Measurements from ENCODE around the gene SF1. TPM values are rescaled to one million over a fixed set of nuclear protein-coding genes. Genes with fewer than 3 reads are reported as not detected.

Gene SF1
- total and polyA plus RNA-seq, 2 of the 8 experiments (the other 6 are each of a cell fraction or from before 2014, with no cell fraction given): 72.7 to 353 TPM

DNA sequence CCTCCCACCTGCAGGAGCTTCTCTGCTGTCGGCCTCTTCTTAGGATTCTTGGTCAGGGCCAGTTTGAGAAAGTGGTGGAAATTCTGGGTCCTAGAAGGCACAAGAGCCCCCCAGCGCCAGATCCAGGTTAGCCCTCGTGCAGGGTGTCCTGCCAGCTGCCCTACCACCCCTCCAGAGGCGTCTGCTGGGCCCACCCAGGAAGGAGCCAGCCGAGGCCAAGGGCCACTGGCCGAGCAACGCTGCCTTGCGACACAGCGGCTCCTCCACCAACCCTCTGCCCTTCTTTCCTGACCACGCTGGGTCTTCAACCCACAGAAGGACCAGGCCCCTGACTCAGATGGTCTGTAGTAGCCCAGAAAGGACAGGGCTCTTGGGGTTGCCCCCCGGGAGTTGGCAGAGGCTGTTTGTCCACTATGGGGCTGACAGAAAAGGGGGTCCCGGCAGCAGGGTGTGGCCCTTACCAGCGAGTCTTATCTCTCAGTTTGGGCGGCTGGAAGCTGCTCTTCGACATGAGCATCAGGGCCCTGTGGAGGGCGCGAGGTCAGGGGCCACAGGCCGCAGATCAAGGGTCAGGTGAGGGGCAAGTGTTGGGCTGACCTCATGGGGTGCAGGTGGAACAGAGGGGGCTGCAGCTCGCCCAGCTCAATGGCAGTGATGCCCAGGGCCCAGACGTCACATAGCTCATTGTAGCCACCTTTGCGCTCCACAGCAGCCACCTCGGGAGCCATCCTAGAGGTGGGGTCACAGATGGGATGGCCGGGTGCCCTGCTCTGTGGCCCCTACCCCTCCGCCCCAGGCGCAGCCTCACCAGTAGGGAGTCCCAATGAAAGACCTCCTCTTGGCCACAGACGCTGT lies 22.2 kb upstream of the SF1 start:
- DNase-seq (ENCODE audit: low read depth in 1 of 2, low spot score in 2 of 2) (no peak), FAIRE-seq (no peak)
- H2BK20ac ChIP-seq (ENCODE audit: low read length): no peak overlapping the region
- no peak overlapping the region for H3K18ac ChIP-seq (ENCODE audit: extremely low read depth, low read length)
- no peak overlapping the region for H3K9ac ChIP-seq (replicated peaks in 1 of 4; ENCODE audit: extremely low read depth in 1 of 4, low read depth in 3 of 4, low read length in 3 of 4)
- H3K4me1 ChIP-seq (replicated peaks in 1 of 4; ENCODE audit: control insufficient read depth in 3 of 4, insufficient read depth in 4 of 4, low read length in 3 of 4): peaks cover 0 to 14% (median 5%) of the 10 kb centered on the region in 4 experiments; a peak in 5 of 7 replicates
- no peaks in the 10 kb centered on the region for H3K9me3 ChIP-seq (ENCODE audit: insufficient read depth in 2 of 2, low read depth in 1 of 2, low read length in 1 of 2)
- H3K79me1 ChIP-seq (ENCODE audit: low read depth, low read length): no peaks in the 10 kb centered on the region; the same call in 1 of the 2 replicates
- H3K27me3 ChIP-seq (replicated peaks in 1 of 4; ENCODE audit: control insufficient read depth in 3 of 4, extremely low read depth in 1 of 4, insufficient read depth in 3 of 4, low read length in 3 of 4): no peaks in the 10 kb centered on the region
- CTCF ChIA-PET (ENCODE audit: partially characterized antibody): interaction anchor here (0.8 to 4.4 kb wide), 6 partner anchors 9 to 94 kb away, joined by 3 to 21 read pairs (median 5); no protein-coding TSS in a partner anchor
- H4K20me1 ChIP-seq (replicated peaks in 1 of 2; ENCODE audit: control insufficient read depth in 1 of 2, insufficient read depth in 2 of 2, low read length in 2 of 2): peaks cover 2 to 4% of the 10 kb centered on the region in 2 experiments
- no peak overlapping the region for H3K56ac ChIP-seq (replicated peaks; ENCODE audit: insufficient read length, low read depth, low read length)
- POLR2A ChIA-PET (ENCODE audit: partially characterized antibody): interaction anchor here (0.5 to 2.7 kb wide), 8 partner anchors 10 to 62 kb away, joined by 3 to 7 read pairs (median 3); no protein-coding TSS in a partner anchor
- no peak for TF ChIP-seq HDAC6 (IDR thresholded peaks at IDR 0.05; ENCODE audit: low read depth, low read length)
- no peak for TF ChIP-seq KDM4A (IDR thresholded peaks at IDR 0.05; ENCODE audit: low read depth, low read length, severe bottlenecking)
- TF ChIP-seq SRF (IDR thresholded peaks at IDR 0.05; ENCODE audit: low read depth, low read length): no peak
- TF ChIP-seq BCL11A (IDR thresholded peaks at IDR 0.05; ENCODE audit: low read depth in 2 of 2, low read length in 2 of 2): no peak
- TF ChIP-seq CEBPB (IDR thresholded peaks at IDR 0.05; ENCODE audit: low read depth, low read length): no peak
- TF ChIP-seq MAFK (IDR thresholded peaks at IDR 0.05; ENCODE audit: low read depth, low read length): no peak
- no peak for TF ChIP-seq CBX8 (IDR thresholded peaks at IDR 0.05; ENCODE audit: borderline replicate concordance, low read depth, low read length)
- no peak for TF ChIP-seq KDM5A (IDR thresholded peaks at IDR 0.05; ENCODE audit: low read length)
- TF ChIP-seq YY1 (IDR thresholded peaks at IDR 0.05; ENCODE audit: low read depth, low read length): no peak
- TF ChIP-seq JUND (IDR thresholded peaks at IDR 0.05; ENCODE audit: low read length): no peak
- WGBS, 2 experiments (ENCODE audit: extremely low coverage in 1 of 2, insufficient coverage in 1 of 2, insufficient read length in 1 of 2, insufficient replicate concordance in 2 of 2, low coverage in 1 of 2, low lambda C conversion rate in 2 of 2, missing lambda C conversion rate in 1 of 2): 89% methylated on average over 26 of the region's 26 CpGs; no CpG with 5 or more reads in 1 of the 2 experiments
- no peak overlapping the region for H3K14ac ChIP-seq (ENCODE audit: insufficient read length)
- H3K4me3 ChIP-seq (ENCODE audit: extremely low read depth in 1 of 4, insufficient read depth in 2 of 4, low read depth in 3 of 4, low read length in 4 of 4): no peak overlapping the region
- no peak overlapping the region for H2BK120ac ChIP-seq (replicated peaks; ENCODE audit: low read depth, low read length)
- no peak overlapping the region for H4K91ac ChIP-seq (replicated peaks; ENCODE audit: insufficient read length, low read length)
- H3K79me2 ChIP-seq (ENCODE audit: control insufficient read depth in 1 of 2, insufficient read depth in 2 of 2, low read length in 2 of 2): no peaks in the 10 kb centered on the region
- H3K23me2 ChIP-seq (ENCODE audit: low read depth, low read length): peaks cover 8% of the 10 kb centered on the region; the same call in 1 of the 2 replicates
- no peak overlapping the region for H3K23ac ChIP-seq (ENCODE audit: insufficient read length)
- H3K4ac ChIP-seq (replicated peaks; ENCODE audit: insufficient read length, low read depth, low read length): no peak overlapping the region
- peaks cover 2 to 10% (median 5%) of the 10 kb centered on the region in 4 experiments; a peak in 4 of 8 replicates for H3K36me3 ChIP-seq (ENCODE audit: control insufficient read depth in 2 of 4, insufficient read depth in 4 of 4, low read length in 3 of 4)
- no peak overlapping the region for H2BK12ac ChIP-seq (ENCODE audit: low read depth, low read length)
- H3K4me2 ChIP-seq (ENCODE audit: insufficient read depth in 1 of 2, low read depth in 2 of 2, low read length in 2 of 2): no peak overlapping the region
- H4K5ac ChIP-seq (ENCODE audit: insufficient read length, low read depth, low read length): no peak overlapping the region
- H3K27ac ChIP-seq (ENCODE audit: low read depth, low read length): no peak overlapping the region
- no peak overlapping the region for H2BK5ac ChIP-seq (ENCODE audit: low read depth, low read length)
- H2AFZ ChIP-seq (ENCODE audit: low read length): no peak overlapping the region
- no peak overlapping the region for H2AK5ac ChIP-seq (ENCODE audit: low read depth, low read length)
- H4K8ac ChIP-seq (ENCODE audit: extremely low read depth, insufficient read depth, low read length): no peak overlapping the region; the same call in 1 of the 2 replicates
- no peak overlapping the region for H2BK15ac ChIP-seq (ENCODE audit: low read length)

All from H1 (cell line).